GM12878 (cell line): ENCODE results near the gene IBTK. TPM values are rescaled to one million over a fixed set of nuclear protein-coding genes. Genes with fewer than 3 reads are reported as not detected.

ENCODE experiments used
- ATAC-seq: fragments of 200-7000 bp; cut with Tn5 transposase; 3 replicates; pipeline ENCODE4 v1.9.1; 2020; ENCODE audit warnings: mild to moderate bottlenecking, moderate library complexity
- BruUV-seq: library from RNA; stranded (reverse); fragments of 400-500 nt; replicated peaks from 2 replicates; lab custom pipeline; 2021; lab: Mats Ljungman, UMichigan
- CTCF ChIA-PET: fragments of 300-600 bp; sonication (Branson Sonifier 250); formaldehyde crosslinking; extraction: SDS; loops from one replicate; lab custom pipeline; 2021; ENCODE audit warnings: inconsistent platforms; lab: Yijun Ruan, JAX
- POLR2A ChIA-PET: fragments of 350-600 bp; formaldehyde crosslinking; extraction: SDS; loops from one replicate; lab custom pipeline; 2021; ENCODE audit warnings: inconsistent platforms; lab: Charles Lee
- RAD21 ChIA-PET: fragments of 300-600 bp; sonication (Branson Sonifier 250); formaldehyde crosslinking; loops from one replicate; lab custom pipeline; 2023; ENCODE audit warnings: antibody characterized with exemption; ENCODE audit not compliant: unreplicated experiment; lab: Charles Lee
- SMC1A ChIA-PET: fragments of 300-600 bp; sonication (Branson Sonifier 250); formaldehyde crosslinking; loops from one replicate; lab custom pipeline; 2023; ENCODE audit not compliant: unreplicated experiment, uncharacterized antibody; lab: Charles Lee
- DNase-seq: peaks from one replicate; pipeline ENCODE4 v3.0.0-alpha.2; 2011; ENCODE audit warnings: low read depth, low spot score
- FAIRE-seq: peaks from 3 replicates; lab custom pipeline; 2011; peaks lifted over from hg19 to GRCh38; lab: Jason Lieb, UNC
- H2AFZ ChIP-seq: 2 replicates; pipeline ENCODE4 v1.6.0; 2011; ENCODE audit warnings: low read depth, low read length, control low read depth; ENCODE audit not compliant: control insufficient read depth
- H3K27ac ChIP-seq: 2 replicates; pipeline ENCODE4 v1.5.1; 2011; ENCODE audit warnings: control low read depth; ENCODE audit not compliant: control insufficient read depth, insufficient read depth
- H3K27me3 ChIP-seq, 2 experiments: replicated peaks in 1 of 2; 2 replicates each; pipeline versions ENCODE4 v1.6.0 to v1.6.1; 2011; ENCODE audit warnings: low read length in 1 of 2; ENCODE audit not compliant: control insufficient read depth in 2 of 2, insufficient read depth in 2 of 2
- H3K36me3 ChIP-seq, 2 experiments: 2 replicates each; pipeline ENCODE4 v1.5.1; 2011; ENCODE audit warnings: low read length in 1 of 2; ENCODE audit not compliant: control insufficient read depth in 2 of 2, insufficient read depth in 2 of 2
- H3K4me1 ChIP-seq: 2 replicates; pipeline ENCODE4 v1.6.1; 2011; ENCODE audit warnings: mild to moderate bottlenecking, low read length, moderate library complexity, mixed read lengths; ENCODE audit not compliant: control insufficient read depth, insufficient read depth
- H3K4me2 ChIP-seq: 2 replicates; pipeline ENCODE4 v1.6.0; 2011; ENCODE audit warnings: control low read depth; ENCODE audit not compliant: control insufficient read depth, insufficient read depth
- H3K4me3 ChIP-seq: fragments of 200-600 bp; sonication (generic); 2 replicates; pipeline ENCODE4 v1.5.1; 2016
- H3K79me2 ChIP-seq: 2 replicates; pipeline ENCODE4 v1.6.0; 2011; ENCODE audit warnings: low read length; ENCODE audit not compliant: control insufficient read depth, insufficient read depth
- H3K9ac ChIP-seq: 2 replicates; pipeline ENCODE4 v1.8.0; 2011; ENCODE audit warnings: low read length, control low read depth, mixed read lengths; ENCODE audit not compliant: control insufficient read depth, insufficient read depth
- H3K9me3 ChIP-seq: replicated peaks from 3 replicates; pipeline ENCODE4 v1.5.1; 2011; ENCODE audit warnings: mild to moderate bottlenecking, low read length; ENCODE audit not compliant: control insufficient read depth, insufficient read depth
- H4K20me1 ChIP-seq: 2 replicates; pipeline ENCODE4 v1.6.0; 2011; ENCODE audit not compliant: control insufficient read depth, insufficient read depth
- DPF2 ChIP-seq: fragments of 450-650 bp; IDR thresholded peaks from 2 replicates; pipeline ENCODE4 v1.6.1; 2017; ENCODE audit warnings: mild to moderate bottlenecking
- ETV6 ChIP-seq, 2 experiments: fragments of 450-650 bp in 1 of 2; IDR thresholded peaks in 1 of 2; conservative IDR thresholded peaks in 1 of 2; 2 replicates each; pipeline ENCODE4 v1.6.1; 2014; ENCODE audit warnings: antibody characterized with exemption in 1 of 2, borderline replicate concordance in 1 of 2, low read depth in 1 of 2, mild to moderate bottlenecking in 1 of 2, moderate library complexity in 1 of 2
- FOXK2 ChIP-seq: fragments of 450-650 bp; IDR thresholded peaks from 2 replicates; pipeline ENCODE4 v1.6.1; 2017; ENCODE audit warnings: mild to moderate bottlenecking, moderate library complexity
- HDAC6 ChIP-seq: fragments of 200-600 bp; sonication (generic); IDR thresholded peaks from one replicate; pipeline ENCODE4 v1.8.0; 2017; ENCODE audit warnings: antibody characterized with exemption; ENCODE audit not compliant: unreplicated experiment
- KAT2A ChIP-seq: conservative IDR thresholded peaks from 2 replicates; pipeline ENCODE4 v1.6.1; 2011; ENCODE audit warnings: low read depth, low read length; ENCODE audit not compliant: control insufficient read depth
- RAD51 ChIP-seq: fragments of 450-650 bp; IDR thresholded peaks from 2 replicates; pipeline ENCODE4 v1.6.1; 2016; ENCODE audit warnings: moderate library complexity, mild to moderate bottlenecking, inconsistent platforms
- SIN3A ChIP-seq: IDR thresholded peaks from 2 replicates; pipeline ENCODE4 v1.6.1; 2012; ENCODE audit warnings: low read depth, low read length, improper control_type of control experiment
- TCF12 ChIP-seq: IDR thresholded peaks from 2 replicates; pipeline ENCODE4 v1.6.1; 2011; ENCODE audit warnings: low read depth, mild to moderate bottlenecking, low read length
- ZNF24 ChIP-seq: fragments of 450-650 bp; IDR thresholded peaks from 2 replicates; pipeline ENCODE4 v1.6.1; 2017; ENCODE audit warnings: antibody characterized with exemption, mild to moderate bottlenecking
- ZNF274 ChIP-seq: IDR thresholded peaks from one replicate; pipeline ENCODE4 v1.8.0; 2011; ENCODE audit not compliant: insufficient read length, insufficient read depth
- in situ Hi-C: fragments of 300-500 bp; cut with MboI; formaldehyde crosslinking; loops from 9 replicates; pipeline ENCODE4 v1.14.3; 2018; ENCODE audit warnings: mixed read lengths
- intact Hi-C: fragments of 100-400 bp; cut with micrococcal nuclease; formaldehyde crosslinking; loops from one replicate; pipeline ENCODE4 v1.14.2; 2022; ENCODE audit not compliant: unreplicated experiment
- polyA plus RNA-seq, 11 experiments: library from polyadenylated mRNA; depleted of rRNA in 4 of 11; unstranded in 6 of 11; stranded (reverse) in 5 of 11; fragments of >200 nt; fragmentation: Nextera tagmentation in 4 of 11; fragmentation: Illumina TruSeq in 1 of 11; extraction: Ambion mirVana in 4 of 11; extraction: Trizol in 1 of 11; gene quantifications; 1 replicate in 1 of 11; 2 replicates in 10 of 11; pipeline versions ENCODE4 v1.2.1 to v1.2.3, GENCODE V29; 2011 to 2016; ENCODE audit warnings: inconsistent platforms in 2 of 11, missing spikeins in 2 of 11, low read depth in 1 of 11
- total RNA-seq, 4 experiments: library from RNA; depleted of rRNA in 3 of 4; stranded (reverse); fragments of >200 nt in 3 of 4; fragmentation: Illumina TruSeq in 1 of 4; extraction: Trizol in 1 of 4; gene quantifications; 2 replicates each; pipeline versions ENCODE4 v1.2.1 to v1.2.3, GENCODE V29; 2013 to 2021
- TF ChIP-seq, protein P1 (sequence below): IDR thresholded peaks from 2 replicates; pipeline ENCODE4 v1.6.1; 2012; ENCODE audit warnings: low read depth, low read length, improper control_type of control experiment
- TF ChIP-seq, protein P2 (sequence below): fragments of 450-650 bp; IDR thresholded peaks from 2 replicates; pipeline ENCODE4 v1.6.1; 2016; ENCODE audit warnings: mild to moderate bottlenecking
- TF ChIP-seq, protein P3 (sequence below): IDR thresholded peaks from 2 replicates; pipeline ENCODE4 v1.6.1; 2012; ENCODE audit warnings: low read length, inconsistent platforms

IBTK gene
- total and polyA plus RNA-seq, 10 of the 15 experiments (the other 5 are each of a cell fraction or from before 2014, with no cell fraction given): 12.0 to 32.1 (median 20.9) TPM

DNA sequence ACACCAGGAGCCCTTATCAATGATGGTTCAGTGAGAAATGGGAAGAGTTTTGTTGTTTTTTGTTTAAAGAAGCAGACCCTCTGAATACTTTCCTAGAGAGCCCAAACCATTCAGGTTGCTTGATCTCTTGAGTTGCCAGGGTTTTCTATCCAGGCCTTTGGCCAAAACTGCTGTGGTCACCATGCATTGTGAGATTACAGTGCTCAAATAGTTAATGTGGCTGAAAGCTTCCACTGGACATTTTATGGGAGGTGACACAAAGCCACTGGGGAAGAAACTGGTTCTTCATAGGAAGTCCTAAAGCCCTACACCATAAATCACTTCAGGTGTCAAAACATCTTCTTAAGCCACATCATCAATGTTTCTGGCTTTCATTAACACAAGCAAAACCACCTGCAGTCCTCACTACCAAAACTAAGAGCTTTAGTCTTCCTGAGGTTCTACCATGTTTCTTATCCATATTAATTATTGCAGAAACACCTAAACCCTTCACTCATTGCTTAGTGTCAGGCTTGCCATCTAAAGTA, 101.6 kb downstream of the IBTK start:
- BruUV-seq: no TSS peak
- SMC1A ChIA-PET: interaction anchor here (1.6 to 3.3 kb wide), 3 partner anchors 13 to 30 kb away, joined by 4 to 12 read pairs (median 6); no protein-coding TSS in a partner anchor

More for the DNA sequence above, 101.6 kb downstream of the IBTK start:
- DNase-seq (no peak), FAIRE-seq (no peak), ATAC-seq (no peak)
- Histone ChIP-seq H3K4me1 (peaks cover 4% of the 10 kb centered on the region), H3K36me3 (no peaks in the 10 kb centered on the region), H3K9ac (no peak overlapping the region), H3K79me2 (no peaks in the 10 kb centered on the region), H3K9me3 (no peaks in the 10 kb centered on the region), H3K4me3 (no peak overlapping the region), H3K27ac (no peak overlapping the region), H3K4me2 (no peak overlapping the region), H2AFZ (no peak overlapping the region), H3K27me3 (no peaks in the 10 kb centered on the region), H4K20me1 (no peaks in the 10 kb centered on the region)
- intact Hi-C loops: no loop called here
- ChIA-PET POLR2A (no interaction called here), RAD21 (no interaction called here), CTCF (no interaction called here)
- in situ Hi-C loops: no loop called here
- TF ChIP-seq SIN3A (no peak), TCF12 (no peak), ETV6 (conservative IDR thresholded peaks at IDR 0.05 in 1 of 2, IDR thresholded peaks at IDR 0.05 in 1 of 2; ENCODE audit: borderline replicate concordance in 1 of 2, low read depth in 1 of 2) (no peak), RAD51 (no peak), KAT2A (no peak), ZNF274 (no peak), HDAC6 (no peak), FOXK2 (no peak), DPF2 (no peak), ZNF24 (no peak)
- TF ChIP-seq, protein P1, sequence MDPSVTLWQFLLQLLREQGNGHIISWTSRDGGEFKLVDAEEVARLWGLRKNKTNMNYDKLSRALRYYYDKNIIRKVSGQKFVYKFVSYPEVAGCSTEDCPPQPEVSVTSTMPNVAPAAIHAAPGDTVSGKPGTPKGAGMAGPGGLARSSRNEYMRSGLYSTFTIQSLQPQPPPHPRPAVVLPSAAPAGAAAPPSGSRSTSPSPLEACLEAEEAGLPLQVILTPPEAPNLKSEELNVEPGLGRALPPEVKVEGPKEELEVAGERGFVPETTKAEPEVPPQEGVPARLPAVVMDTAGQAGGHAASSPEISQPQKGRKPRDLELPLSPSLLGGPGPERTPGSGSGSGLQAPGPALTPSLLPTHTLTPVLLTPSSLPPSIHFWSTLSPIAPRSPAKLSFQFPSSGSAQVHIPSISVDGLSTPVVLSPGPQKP: no peak
- TF ChIP-seq, protein P2, sequence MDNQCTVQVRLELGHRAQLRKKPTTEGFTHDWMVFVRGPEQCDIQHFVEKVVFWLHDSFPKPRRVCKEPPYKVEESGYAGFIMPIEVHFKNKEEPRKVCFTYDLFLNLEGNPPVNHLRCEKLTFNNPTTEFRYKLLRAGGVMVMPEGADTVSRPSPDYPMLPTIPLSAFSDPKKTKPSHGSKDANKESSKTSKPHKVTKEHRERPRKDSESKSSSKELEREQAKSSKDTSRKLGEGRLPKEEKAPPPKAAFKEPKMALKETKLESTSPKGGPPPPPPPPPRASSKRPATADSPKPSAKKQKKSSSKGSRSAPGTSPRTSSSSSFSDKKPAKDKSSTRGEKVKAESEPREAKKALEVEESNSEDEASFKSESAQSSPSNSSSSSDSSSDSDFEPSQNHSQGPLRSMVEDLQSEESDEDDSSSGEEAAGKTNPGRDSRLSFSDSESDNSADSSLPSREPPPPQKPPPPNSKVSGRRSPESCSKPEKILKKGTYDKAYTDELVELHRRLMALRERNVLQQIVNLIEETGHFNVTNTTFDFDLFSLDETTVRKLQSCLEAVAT: no peak
- TF ChIP-seq, protein P3, sequence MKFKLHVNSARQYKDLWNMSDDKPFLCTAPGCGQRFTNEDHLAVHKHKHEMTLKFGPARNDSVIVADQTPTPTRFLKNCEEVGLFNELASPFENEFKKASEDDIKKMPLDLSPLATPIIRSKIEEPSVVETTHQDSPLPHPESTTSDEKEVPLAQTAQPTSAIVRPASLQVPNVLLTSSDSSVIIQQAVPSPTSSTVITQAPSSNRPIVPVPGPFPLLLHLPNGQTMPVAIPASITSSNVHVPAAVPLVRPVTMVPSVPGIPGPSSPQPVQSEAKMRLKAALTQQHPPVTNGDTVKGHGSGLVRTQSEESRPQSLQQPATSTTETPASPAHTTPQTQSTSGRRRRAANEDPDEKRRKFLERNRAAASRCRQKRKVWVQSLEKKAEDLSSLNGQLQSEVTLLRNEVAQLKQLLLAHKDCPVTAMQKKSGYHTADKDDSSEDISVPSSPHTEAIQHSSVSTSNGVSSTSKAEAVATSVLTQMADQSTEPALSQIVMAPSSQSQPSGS: no peak
